HG03159 (cell line): ENCODE results near the gene C9orf72.

Experiments used
- ATAC-seq: cut with Tn5 transposase; IDR thresholded peaks from one replicate; pipeline ENCODE4 v1.9.1; 2021; ENCODE audit warnings: mild to moderate bottlenecking, moderate library complexity; ENCODE audit not compliant: unreplicated experiment

C9orf72 gene

DNA sequence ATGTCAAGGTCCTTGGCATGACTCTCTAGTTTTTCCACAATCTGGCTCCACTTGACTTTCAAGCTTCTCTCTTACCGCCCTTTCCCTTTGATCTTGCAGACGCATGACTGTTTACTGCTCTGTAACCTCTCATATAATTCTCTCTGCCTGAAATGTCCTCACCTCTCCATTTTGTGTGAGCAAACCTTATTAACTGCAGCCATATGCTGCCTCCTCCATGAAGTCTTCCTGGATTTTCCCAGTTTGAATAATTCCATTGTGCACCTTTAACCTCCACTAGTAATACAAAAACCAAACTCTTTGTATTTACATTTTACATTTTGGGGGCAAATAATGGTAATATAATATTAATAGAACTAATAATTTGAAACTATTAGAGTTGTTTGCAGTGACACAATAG lies 9.5 kb upstream of the C9orf72 start:
- ATAC-seq, result no peak

DNA sequence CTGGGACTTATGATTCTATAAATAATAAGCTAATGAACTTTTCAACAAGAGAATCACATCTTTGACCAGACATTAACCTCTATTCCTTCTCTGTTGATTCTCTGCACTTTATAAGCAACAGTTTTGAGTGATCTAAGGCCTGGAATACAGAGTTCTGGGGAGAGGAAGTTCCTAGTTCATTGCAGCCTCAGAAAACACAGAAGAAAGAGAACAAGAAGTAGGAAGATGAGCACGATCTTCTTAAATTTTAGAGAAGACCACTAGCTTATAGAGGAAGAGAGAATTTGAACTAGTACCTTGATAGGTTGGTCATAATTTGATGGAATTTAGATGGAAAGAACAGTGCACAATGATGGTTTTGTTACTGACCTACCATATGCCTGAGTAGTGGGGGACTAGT lies 8.5 kb upstream of the C9orf72 start:
- no peak for ATAC-seq

DNA sequence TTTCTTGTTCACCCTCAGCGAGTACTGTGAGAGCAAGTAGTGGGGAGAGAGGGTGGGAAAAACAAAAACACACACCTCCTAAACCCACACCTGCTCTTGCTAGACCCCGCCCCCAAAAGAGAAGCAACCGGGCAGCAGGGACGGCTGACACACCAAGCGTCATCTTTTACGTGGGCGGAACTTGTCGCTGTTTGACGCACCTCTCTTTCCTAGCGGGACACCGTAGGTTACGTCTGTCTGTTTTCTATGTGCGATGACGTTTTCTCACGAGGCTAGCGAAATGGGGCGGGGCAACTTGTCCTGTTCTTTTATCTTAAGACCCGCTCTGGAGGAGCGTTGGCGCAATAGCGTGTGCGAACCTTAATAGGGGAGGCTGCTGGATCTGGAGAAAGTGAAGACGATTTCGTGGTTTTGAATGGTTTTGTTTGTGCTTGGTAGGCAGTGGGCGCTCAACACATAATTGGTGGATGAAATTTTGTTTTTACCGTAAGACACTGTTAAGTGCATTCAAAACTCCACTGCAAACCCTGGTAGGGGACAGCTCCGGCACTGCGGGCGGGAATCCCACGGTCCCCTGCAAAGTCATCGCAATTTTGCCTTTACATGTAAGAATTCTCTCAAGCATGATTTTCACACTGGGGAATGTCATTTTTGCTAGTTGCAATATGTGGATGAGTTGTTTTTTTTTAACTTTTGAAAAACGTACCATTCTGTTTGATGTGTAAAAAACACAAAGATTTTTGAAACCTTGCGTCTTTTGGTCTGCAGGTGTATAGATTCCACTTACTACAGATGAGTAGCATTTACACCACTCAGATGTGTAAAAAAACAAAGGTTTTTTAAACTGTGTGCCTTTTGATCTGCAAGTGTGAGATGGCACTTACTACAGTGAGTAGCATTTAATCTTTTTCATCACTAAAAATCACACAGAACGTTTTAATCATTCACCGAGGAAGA lies 631 bp upstream of the C9orf72 start:
- ATAC-seq, result peak; percentile 89

DNA sequence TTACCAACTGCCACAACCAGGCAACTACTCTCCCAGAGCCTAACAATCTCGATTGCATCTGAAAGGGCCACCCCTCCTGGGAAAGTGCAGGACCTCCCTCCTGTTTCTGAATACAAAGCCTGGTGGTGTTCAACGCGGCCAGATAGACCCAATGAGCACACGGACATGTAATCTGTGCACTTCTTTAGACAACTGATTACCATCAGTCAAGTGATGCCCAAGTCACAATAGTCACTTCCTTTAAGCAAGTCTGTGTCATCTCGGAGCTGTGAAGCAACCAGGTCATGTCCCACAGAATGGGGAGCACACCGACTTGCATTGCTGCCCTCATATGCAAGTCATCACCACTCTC lies 739 bp downstream of the C9orf72 start:
- ATAC-seq, result peak; percentile 38

DNA sequence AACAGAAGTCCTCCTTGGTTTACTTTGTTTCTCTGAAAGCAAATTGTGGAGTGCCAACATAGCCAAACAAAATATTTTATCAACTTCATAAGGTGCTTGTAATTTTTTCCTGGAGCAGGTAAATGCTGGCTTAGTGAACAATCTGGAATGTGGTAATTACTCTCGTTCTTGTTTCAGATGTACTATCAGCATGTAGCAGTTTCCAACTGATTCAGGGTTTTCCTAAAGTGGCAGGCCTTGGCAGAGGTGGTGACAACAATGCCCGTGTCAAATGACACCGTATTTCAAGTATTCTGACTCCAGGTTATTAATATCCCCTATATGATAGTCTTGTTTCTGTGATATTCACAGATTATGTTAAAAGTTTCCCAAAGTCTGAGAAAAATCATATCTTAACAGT lies 1.2 kb downstream of the C9orf72 start:
- no peak for ATAC-seq

DNA sequence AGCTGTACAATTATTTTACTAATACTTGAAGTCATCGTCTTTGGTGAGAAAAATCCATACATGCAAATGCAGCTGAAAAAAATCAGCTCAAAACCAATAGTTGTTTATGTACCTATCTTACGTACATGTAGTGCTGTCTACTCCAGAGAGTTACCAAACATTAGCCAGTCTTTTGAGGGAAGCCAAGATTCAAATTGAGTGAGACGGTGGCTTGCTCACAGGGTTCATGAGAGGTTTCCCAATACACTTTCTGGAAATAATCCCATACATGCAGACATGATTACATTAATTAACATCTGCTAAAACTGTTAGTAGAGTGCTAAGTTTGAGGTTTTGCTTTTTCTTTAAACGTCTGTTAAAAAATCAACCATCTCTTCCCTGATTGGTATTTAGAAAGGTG lies 2.3 kb downstream of the C9orf72 start:
- no peak for ATAC-seq

DNA sequence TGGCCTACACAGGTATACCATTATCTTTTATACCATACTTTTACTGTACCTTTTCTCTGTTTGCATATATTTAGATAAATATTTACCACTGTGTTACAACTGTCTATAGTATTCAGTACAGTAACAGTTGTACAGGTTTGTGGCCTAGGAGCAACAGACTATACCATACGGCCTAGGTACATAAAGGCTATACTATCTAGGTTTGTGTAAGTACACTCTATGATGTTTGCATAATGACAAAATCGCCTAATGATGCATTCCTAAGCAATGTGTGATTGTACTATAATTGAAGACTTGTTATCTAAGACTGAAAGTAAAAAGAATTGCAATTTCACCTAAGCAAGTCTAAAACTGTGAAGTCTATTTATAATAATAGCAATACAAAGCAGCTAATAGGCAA lies 3.9 kb downstream of the C9orf72 start:
- no peak for ATAC-seq

DNA sequence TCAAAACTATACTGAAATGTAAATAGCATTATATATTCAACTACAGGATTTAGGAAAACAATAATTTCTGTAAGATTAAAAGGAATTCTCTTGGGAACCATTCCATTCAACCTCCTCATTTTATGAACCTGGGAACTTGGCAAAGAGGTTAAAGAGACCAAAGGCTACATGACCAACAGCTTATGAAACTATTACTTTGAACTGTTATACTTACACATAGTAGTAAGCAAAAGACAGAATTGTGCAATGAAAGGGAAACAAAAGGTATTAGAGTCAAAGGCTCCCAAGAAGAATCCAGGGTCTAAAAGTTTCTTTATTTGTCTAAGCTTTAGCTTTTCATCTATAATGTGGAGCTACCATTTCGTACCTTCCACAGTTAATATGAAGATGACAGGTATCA lies 7.2 kb downstream of the C9orf72 start:
- no peak for ATAC-seq

DNA sequence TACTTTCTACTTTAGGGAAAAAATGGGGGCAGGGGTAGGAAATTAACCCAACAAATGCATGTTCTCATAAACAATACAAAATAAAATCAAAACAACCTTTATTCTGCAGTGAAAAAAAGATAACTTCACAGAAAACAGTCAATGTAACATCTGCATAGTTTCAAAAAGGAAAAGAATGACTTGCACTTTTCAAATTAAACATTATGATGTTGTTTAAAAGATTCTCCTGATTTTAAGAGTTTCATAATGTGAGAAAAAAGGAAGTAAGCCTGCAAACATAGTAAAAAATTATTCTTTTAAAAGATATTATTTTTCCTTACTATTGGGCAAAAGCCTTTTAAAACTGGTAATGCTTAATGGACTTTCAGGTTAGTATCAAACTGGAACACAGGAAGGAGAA lies 7.6 kb downstream of the C9orf72 start:
- ATAC-seq, result no peak

DNA sequence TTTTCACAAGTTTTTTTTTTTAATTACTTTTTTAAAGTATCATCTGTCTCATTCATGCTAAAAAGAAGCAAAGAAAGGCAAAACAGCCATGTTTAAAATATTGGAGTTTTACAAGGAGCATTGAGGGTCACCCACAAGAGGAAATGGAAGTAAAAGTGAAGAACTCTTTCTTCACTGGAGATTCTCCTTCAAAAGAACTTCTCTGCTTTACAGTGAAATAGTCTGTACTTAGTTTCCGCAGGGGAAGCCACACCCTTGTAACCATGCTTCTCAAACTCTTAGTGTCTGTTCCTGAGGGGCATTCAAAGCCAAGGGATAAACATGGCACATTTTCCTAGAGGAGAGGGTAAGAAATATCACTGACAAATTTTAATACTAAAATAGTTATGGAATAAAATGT lies 8.6 kb downstream of the C9orf72 start:
- ATAC-seq, result no peak

DNA sequence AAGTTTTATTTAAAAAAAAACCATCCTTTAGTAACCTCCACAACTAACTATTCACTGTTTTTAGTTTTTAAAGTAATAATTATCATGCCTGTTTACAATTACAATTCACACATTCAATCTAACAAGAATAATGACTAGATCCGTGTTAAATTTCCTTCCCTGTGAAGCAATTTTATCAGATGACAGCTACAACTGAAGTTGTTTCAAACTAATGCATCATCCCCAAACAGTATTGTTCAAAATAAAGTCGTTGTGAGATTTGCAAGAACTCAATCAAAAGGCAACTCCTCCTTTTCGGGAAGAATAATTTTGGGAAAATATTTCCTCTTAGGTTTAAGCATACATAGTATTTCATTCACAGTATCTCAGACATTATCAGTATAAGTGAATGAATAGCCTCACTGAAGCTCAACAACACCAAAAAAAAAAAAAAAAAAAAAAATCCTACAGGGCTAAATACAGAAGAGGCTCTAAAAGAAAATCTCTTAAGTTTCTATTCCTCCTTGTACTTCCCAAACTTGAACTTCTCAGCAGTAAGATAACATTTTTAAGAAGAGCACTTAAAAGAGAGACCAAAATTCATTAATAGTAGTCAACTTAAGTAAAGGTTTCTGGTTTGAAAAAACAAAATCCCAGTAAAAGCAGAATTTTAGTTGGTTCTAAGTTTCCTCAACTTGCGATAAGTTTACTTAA lies 9.4 kb downstream of the C9orf72 start:
- ATAC-seq, result no peak

DNA sequence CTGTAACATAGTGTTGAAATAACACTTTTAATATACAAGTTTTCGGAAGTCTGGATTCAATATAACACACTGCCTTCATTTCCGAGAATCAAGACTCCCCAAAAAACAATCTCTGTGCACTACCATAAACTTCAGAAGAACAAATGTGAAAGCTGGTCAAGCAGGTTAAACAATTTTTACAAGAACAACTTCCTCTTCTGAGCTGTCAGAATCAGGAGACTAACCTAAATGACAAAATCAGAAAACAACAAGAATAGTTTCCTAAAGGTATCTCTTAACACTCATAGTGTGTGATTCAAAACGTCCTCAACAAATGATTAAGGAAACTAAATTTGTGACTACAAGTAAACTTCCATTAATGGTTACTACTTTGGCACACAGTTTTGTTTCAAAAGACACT lies 11.6 kb downstream of the C9orf72 start:
- ATAC-seq, result peak; percentile 67

DNA sequence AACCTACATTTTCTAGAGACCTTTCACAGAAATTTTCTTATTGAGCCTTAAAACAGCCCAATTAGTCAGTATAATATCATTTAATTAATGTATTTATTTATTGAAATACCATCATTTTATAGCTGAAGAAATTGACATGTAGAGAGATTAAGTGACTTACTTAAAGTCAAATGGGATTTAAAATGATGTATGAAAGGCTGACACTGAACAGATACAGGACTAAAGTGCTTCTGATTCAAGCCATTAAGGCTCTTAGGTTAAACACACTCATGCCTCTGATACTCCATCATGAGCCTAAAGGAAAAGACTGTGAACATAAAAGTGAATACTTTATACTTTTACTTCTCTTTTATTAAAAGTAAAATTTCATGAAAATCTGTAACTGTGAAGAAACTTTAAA lies 12.8 kb downstream of the C9orf72 start:
- no peak for ATAC-seq

DNA sequence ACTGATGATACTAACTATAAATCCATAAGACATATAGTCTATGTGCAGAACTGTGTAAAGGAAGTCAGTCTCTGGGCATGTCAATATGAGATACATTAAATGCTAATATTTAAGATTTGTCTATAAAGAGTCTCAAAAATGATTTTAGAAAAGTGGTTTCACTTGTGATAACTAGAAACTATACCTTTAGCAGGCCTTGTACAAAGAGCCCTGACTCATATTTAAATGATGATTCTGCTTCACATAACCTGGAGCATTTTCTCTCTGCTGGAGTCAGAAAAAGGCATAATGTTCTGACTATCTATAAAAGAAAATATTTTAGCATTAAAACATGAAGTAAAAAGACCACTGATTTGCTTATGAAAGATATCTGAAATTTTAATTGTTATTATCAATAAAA lies 15.0 kb downstream of the C9orf72 start:
- no peak for ATAC-seq

DNA sequence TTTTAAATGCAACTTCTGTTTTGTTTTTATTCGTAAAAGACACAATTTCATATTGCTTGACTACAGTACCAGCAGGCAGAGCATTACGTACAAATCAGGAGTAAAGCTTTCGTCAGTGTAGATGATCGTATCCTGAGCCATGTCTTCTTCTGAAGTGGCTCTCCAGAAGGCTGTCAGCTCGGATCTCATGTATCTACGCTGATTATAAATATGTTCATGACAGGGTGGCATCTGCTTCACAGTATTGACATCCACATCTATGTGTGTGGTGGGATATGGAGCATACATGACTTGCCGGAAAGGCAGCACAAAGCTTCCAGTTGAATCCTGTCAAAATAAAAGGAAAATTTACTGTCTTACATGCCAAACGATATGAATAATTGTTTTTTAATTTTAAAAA lies 16.8 kb downstream of the C9orf72 start:
- ATAC-seq, result no peak

DNA sequence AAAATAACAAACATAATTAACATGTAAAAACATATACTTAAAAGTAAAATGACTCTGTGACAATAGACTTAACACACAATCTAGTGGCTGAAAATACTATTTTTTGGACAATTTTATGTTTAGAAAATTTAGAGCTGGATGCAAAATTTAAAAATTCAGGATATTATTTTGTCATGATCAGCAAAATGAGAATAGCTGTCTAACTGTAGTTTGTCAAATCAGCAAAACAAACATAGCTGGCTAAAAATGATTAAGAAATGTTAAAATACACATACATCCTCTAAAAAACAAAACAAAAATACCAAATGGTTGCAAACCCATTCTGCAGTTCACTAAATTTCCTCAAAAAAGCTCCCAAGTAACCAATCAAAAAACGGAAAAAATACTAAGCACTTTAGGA lies 18.6 kb downstream of the C9orf72 start:
- ATAC-seq, result no peak

DNA sequence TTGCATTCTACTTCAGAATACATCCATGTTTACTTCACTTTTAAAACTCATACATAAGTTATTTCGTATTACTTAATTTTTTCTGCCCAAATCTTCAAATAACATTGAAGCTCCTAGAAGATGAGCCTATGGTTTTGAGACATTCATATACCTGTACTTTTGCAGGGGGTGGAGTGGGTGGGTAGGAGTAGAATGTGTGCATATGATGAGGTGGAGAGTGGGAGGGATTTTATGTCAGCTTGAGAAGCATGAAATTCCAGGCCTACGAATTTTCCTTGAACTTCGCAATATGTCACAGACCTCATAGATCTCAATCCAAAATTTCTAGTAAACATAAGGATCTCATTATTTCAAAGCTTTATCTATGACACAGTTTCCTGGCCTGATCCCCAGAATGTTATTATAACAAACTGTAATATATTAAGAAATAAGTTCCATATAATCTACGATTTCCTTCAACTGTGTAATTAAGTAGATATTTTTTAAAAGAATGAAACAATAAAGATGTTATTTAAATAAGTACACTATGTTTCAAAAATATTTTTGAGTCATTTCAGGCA lies 24.0 kb downstream of the C9orf72 start:
- ATAC-seq, result no peak

DNA sequence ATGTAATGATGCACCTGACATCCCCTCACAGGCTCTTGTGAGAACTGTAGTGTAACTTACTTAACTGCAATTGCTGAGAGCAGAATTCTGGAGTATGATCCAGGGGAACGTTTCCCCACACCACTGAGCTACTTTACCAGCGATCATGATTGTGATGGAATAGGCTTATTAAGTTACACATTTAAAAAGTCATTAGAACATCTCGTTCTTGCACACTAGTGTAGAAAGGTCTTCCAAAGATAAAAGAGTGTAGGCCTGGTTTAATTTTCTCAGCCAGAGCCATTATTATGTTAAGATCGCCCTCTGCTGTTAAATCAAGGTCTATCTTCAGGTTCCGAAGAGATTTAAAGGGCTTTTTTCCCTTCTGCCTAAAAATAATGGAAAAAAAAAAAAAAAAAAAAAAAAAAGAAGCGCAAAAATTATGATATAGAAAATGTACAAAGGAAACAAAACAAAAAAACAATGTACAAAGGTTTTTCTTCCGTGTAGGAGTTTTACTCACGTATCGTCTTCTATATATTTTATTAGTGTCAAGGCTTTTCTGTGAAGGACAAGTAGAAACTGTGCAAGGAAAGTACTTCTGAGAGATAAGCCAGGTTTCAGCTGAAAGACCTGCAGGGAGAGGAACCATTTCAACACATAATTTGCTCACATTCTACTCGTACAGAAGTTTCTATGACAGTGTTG lies 25.1 kb downstream of the C9orf72 start:
- no peak for ATAC-seq

DNA sequence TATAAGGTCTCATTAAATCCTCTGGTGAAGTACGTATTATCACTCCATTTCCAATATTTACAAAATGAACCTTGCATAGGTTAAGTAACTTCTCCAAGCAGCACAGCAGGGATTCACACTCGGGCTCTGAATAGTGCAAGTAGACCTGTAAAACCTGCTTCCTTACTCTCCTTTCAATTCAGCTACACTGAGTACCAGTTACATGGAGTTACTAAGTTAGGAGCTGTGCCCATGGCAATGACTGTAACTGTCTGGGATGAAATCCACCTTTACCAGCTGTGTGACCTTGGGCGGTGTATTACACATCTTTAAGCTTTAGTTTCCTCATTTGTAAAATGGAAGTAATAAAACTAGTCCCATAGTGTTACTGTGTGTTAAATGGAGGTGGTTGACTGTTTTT lies 27.8 kb downstream of the C9orf72 start:
- ATAC-seq, result no peak

DNA sequence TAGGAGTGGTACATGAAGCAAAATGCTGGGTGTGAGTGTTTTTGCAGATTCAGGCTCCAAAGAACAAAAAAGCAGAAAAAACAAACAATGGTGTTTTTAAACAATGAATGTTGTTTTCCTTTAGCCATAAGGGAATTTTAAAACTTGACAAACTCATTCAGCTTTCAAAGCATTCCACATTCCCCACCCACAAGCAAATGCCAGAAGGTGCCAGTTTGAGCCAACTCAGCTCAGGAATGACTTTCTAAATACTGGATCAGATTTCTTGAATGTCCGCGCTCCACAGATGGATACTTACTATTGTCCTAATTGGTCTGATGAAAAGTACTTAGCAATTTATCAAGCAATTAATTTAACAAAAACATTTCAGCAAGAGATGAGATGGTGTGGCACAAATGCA lies 30.8 kb downstream of the C9orf72 start:
- ATAC-seq, result no peak

DNA sequence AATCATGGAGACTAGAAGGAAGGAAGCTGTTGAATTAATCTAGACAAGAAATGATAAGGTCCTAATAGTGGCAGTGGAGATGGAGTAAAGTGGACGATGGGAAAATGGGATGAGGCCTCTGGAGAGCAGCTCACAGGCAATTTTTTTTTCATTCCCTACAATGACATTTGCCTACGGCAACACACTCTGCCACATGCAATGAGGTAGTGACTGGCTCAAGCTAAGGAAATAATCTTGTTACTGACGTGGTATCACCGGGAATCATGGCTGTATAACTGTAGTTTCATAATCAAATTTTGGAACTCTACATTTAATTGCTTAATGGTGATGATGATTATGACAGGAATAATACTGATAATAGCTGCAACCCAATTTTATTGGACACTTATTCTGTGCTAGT lies 31.5 kb downstream of the C9orf72 start:
- ATAC-seq, result no peak

DNA sequence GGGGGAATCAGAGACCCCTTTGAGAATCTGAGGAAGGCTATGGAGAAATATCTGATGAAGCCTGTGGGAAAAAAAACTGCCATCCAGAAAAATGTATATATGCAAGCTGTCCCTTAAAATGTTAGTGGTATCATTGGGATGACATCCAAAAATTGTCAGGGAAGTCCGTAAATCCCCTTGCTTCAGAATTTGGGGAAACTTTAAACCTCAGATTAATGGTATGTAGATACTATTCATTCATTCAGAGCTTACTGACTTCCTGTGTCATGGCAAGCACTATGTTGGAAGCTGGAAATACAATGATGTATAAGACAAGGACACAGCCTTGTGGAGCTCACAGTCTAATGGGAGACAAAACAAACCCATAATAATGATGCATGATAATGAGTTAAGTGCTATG lies 32.8 kb downstream of the C9orf72 start:
- no peak for ATAC-seq
